Smooth muscle cell (in vitro differentiated cells): Measurements from ENCODE around the gene SLC18A3. TPM values are rescaled to one million over a fixed set of nuclear protein-coding genes. Genes with fewer than 3 reads are reported as not detected.

ENCODE experiments used
- DNase-seq: peaks from one replicate; lab custom pipeline; 2025; ENCODE audit not compliant: unreplicated experiment; lab: John Stamatoyannopoulos, UW
- H2AFZ ChIP-seq: fragments of 200-600 bp; sonication (generic); 2 replicates; pipeline ENCODE4 v1.6.0; 2016; ENCODE audit warnings: antibody characterized with exemption, low read depth, mild to moderate bottlenecking
- H3F3A ChIP-seq: fragments of 200-600 bp; sonication (generic); 2 replicates; pipeline ENCODE4 v1.6.0; 2017; ENCODE audit warnings: antibody characterized with exemption, low read depth
- H3K27ac ChIP-seq: fragments of 200-600 bp; sonication (generic); 2 replicates; pipeline ENCODE4 v1.5.1; 2016; ENCODE audit warnings: low read depth, mild to moderate bottlenecking
- H3K27me3 ChIP-seq: fragments of 200-600 bp; sonication (generic); 2 replicates; pipeline ENCODE4 v1.6.1; 2016; ENCODE audit warnings: low read depth, mild to moderate bottlenecking
- H3K36me3 ChIP-seq: fragments of 200-600 bp; sonication (generic); 2 replicates; pipeline ENCODE4 v1.5.1; 2016; ENCODE audit warnings: low read depth
- H3K4me1 ChIP-seq: fragments of 200-600 bp; sonication (generic); 2 replicates; pipeline ENCODE4 v1.5.1; 2016; ENCODE audit warnings: low read depth
- H3K4me2 ChIP-seq: fragments of 200-600 bp; sonication (generic); 2 replicates; pipeline ENCODE4 v1.6.0; 2016; ENCODE audit warnings: mild to moderate bottlenecking
- H3K4me3 ChIP-seq: fragments of 200-600 bp; sonication (generic); 2 replicates; pipeline ENCODE4 v1.5.1; 2016; ENCODE audit warnings: mild to moderate bottlenecking
- H3K79me2 ChIP-seq: fragments of 200-600 bp; sonication (generic); 2 replicates; pipeline ENCODE4 v1.6.0; 2016; ENCODE audit warnings: low read depth, mild to moderate bottlenecking
- H3K9ac ChIP-seq: fragments of 200-600 bp; sonication (generic); 2 replicates; pipeline ENCODE4 v1.6.0; 2016; ENCODE audit warnings: low read depth
- H3K9me3 ChIP-seq: fragments of 200-600 bp; sonication (generic); replicated peaks from 2 replicates; pipeline ENCODE4 v1.5.1; 2016; ENCODE audit warnings: low read depth
- H4K20me1 ChIP-seq: fragments of 200-600 bp; sonication (generic); 2 replicates; pipeline ENCODE4 v1.6.0; 2016; ENCODE audit warnings: low read depth
- WGBS: methylation state at CpG from one replicate; pipeline ENCODE4 v1.1.7; 2016; ENCODE audit warnings: low lambda C conversion rate; 5-methylcytosine and 5-hydroxymethylcytosine counted together
- polyA plus RNA-seq: library from polyadenylated mRNA; unstranded; fragments of >200 nt; fragmentation: Nextera tagmentation; extraction: Ambion mirVana; gene quantifications from 2 replicates; pipeline ENCODE4 v1.2.1, GENCODE V29; 2016
- total RNA-seq: library from RNA; depleted of rRNA; stranded (reverse); fragments of >200 nt; gene quantifications from 2 replicates; pipeline ENCODE4 v1.2.3, GENCODE V29; 2014
- TF ChIP-seq, protein P1 (sequence below): fragments of 200-600 bp; sonication (generic); IDR thresholded peaks from 2 replicates; pipeline ENCODE4 v1.5.1; 2017; ENCODE audit warnings: borderline replicate concordance, mild to moderate bottlenecking, antibody characterized with exemption; ENCODE audit not compliant: insufficient read depth, poor library complexity, severe bottlenecking

The SLC18A3 gene
- total and polyA plus RNA-seq, 2 experiments from 2014 or later = not detected

DNA sequence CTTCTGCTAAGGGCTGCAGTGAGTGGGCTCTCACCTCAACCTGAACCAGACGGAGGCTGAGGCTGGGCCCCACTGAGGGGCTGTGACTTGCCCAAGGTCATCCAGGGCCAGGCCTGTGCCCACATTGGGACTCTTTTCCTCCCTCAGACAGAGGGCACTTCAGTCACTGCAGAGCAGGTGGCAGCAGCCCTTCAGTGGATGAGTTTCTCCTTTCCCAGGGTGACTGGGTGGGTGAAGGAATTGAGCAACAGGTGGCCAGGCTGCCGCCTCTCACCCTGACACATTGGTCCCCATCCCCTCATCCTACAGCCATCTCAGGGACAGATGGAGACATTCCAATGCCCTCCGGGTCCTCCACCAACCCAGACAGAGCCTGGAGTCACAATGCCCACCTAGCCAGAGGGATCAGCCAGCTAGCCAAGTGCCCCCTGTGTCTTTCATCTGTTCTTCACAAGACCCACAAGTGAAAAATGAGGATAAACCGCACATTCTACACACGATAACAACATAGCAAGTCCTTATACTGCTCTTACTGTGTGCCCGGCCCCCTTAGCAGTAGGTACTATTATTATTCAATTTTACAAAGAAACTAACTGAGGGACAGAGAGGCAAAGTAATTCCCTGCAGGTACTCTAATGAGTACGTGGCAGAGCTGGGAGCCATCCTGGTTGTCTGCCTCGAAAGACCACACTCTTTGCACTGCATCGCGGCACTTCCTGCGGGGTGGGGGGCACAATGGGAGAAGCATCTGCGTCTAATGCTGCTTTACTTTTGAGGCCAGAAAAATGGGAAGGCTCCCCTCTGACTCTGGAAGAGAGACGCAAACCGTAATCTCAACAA is 1.7 kb upstream of the SLC18A3 start:
- Histone ChIP-seq H3F3A (no peaks in the 10 kb centered on the region), H4K20me1 (no peaks in the 10 kb centered on the region), H3K4me2 (no peak overlapping the region), H3K4me3 (no peak overlapping the region), H2AFZ (no peak overlapping the region), H3K4me1 (peaks cover 6% of the 10 kb centered on the region), H3K27ac (no peak overlapping the region), H3K79me2 (no peaks in the 10 kb centered on the region), H3K27me3 (peaks cover 82% of the 10 kb centered on the region), H3K36me3 (no peaks in the 10 kb centered on the region), H3K9ac (no peak overlapping the region), H3K9me3 (no peaks in the 10 kb centered on the region)
- 23% methylated on average over 14 of the region's 14 CpGs for WGBS
- TF ChIP-seq, protein P1, sequence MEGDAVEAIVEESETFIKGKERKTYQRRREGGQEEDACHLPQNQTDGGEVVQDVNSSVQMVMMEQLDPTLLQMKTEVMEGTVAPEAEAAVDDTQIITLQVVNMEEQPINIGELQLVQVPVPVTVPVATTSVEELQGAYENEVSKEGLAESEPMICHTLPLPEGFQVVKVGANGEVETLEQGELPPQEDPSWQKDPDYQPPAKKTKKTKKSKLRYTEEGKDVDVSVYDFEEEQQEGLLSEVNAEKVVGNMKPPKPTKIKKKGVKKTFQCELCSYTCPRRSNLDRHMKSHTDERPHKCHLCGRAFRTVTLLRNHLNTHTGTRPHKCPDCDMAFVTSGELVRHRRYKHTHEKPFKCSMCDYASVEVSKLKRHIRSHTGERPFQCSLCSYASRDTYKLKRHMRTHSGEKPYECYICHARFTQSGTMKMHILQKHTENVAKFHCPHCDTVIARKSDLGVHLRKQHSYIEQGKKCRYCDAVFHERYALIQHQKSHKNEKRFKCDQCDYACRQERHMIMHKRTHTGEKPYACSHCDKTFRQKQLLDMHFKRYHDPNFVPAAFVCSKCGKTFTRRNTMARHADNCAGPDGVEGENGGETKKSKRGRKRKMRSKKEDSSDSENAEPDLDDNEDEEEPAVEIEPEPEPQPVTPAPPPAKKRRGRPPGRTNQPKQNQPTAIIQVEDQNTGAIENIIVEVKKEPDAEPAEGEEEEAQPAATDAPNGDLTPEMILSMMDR = no peak
- DNase-seq = no peak

DNA sequence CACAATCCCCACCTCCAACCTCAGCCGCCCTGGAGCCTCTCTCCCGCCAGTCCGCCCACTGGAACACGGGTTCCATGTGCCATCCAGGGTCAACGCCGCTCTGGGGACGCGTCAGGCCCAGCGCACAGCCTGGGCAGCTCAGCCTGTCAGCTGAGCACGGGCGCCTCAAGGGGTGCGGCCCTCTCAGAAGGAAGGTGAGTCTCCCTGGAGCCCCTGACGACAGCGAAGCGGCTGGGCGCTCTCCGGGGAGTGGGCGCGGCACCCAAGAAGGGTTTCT is 1.2 kb upstream of the SLC18A3 start:
- no peaks in the 10 kb centered on the region for H3K36me3 ChIP-seq

DNA sequence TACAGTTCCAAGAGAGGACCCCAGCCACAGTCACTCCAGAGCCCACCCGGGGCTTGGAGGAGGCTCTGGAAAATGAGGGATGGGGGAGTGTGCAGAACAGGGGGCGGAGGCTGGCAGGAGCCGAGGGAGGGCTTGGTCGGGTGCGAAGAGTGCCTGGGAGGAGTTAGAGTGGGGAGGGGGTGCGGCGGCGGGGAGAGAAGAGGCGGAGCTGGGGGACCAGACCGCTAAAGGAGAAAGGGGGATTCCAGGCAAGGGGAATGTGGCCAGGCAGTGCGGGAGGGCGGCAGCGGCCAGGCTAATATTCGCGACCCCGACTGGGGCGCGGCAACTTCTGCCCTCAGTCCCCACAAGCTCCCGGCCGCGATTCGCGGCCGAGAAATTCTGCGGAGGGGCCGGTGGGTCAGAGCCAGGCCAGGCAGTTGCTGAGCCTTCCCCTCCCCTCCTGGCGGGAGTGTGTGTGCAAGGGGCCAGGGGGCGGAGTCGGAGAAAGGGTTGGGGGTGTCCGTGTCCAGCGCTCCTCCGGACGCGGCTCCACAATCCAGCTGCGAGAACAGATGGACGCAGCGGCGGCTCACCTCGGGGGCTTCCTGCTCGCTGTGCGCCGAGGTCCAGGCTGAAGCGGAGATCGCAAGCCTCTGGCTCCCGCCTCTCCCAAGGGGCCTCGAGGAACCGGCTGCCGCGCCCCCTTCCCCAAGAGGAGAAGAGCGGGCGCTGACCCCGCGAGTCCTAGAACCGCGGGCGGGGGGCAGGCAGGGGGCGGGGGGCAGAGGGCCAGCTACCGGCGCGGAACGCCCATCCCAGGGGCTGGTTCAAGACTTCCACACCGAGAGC is 612 bp upstream of the SLC18A3 start:
- H3K27ac ChIP-seq = no peak overlapping the region
- peak overlapping the region; percentile 78 for H3K4me2 ChIP-seq
- H3K9me3 ChIP-seq = no peaks in the 10 kb centered on the region
- 2% methylated on average over 34 of the region's 62 CpGs for WGBS
- H3F3A ChIP-seq = no peaks in the 10 kb centered on the region
- H2AFZ ChIP-seq = no peak overlapping the region
- H3K4me1 ChIP-seq = peaks cover 6% of the 10 kb centered on the region
- H3K4me3 ChIP-seq = peak overlapping the region; percentile 34
- H3K36me3 ChIP-seq = no peaks in the 10 kb centered on the region
- no peaks in the 10 kb centered on the region for H3K79me2 ChIP-seq
- H3K9ac ChIP-seq = no peak overlapping the region
- no peaks in the 10 kb centered on the region for H4K20me1 ChIP-seq
- TF ChIP-seq, protein P1 = no peak
- H3K27me3 ChIP-seq = peaks cover 84% of the 10 kb centered on the region
- no peak for DNase-seq

More for the DNA sequence above, 1.2 kb upstream of the SLC18A3 start:
- no peak overlapping the region for H3K4me3 ChIP-seq
- H4K20me1 ChIP-seq = no peaks in the 10 kb centered on the region
- H3K9ac ChIP-seq = no peak overlapping the region
- H3K9me3 ChIP-seq = no peaks in the 10 kb centered on the region
- H3K79me2 ChIP-seq = no peaks in the 10 kb centered on the region
- no peak overlapping the region for H3K27ac ChIP-seq
- no peak for DNase-seq
- peaks cover 84% of the 10 kb centered on the region for H3K27me3 ChIP-seq
- H3K4me1 ChIP-seq = peaks cover 6% of the 10 kb centered on the region
- H3K4me2 ChIP-seq = no peak overlapping the region
- TF ChIP-seq, protein P1 = no peak
- no peaks in the 10 kb centered on the region for H3F3A ChIP-seq
- WGBS = 2% methylated on average over 19 of the region's 19 CpGs
- H2AFZ ChIP-seq = no peak overlapping the region
